ENCODE measurements around the gene GPAT3.

Gene GPAT3

DNA sequence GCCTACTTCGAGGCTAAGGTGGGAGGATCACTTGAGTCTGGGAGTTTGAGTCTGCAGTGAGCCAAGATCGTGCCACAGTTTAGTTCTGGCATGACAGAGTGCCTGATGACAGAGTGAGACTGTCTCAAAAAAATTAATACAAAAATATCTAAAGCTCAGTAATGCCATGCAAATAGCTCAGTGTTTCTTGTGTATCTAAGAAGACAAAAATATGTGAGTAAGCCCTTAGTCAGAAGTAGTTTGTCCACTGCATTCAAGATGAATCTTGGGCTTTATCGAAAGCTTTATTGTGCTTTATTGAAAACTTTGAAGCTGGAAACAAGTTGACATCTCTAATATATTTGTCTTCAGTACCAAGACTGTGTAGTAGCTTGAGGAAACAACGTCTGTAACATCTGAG is 115.9 kb downstream of the GPAT3 start:
- DNase-seq: no peak

All from T1000 (cell line).